Upper lobe of left lung (tissue), 4 donors: Measurements from ENCODE around the gene PNRC2.

Source experiments
- CTCF ChIP-seq, 6 experiments: fragments of 450-650 bp in 4 of 6; fragments of 200-600 bp in 2 of 6; sonication (generic) in 2 of 6; IDR thresholded peaks; one replicate each; pipeline ENCODE4 v1.5.1; 2016 to 2019; ENCODE audit warnings: antibody characterized with exemption in 6 of 6
- EP300 ChIP-seq, 4 donors: sonication (generic); formaldehyde crosslinking; IDR thresholded peaks; one replicate each; pipeline ENCODE4 v1.5.1; 2017; ENCODE audit warnings: antibody characterized with exemption in 4 of 4, control low read depth in 2 of 4

- TF ChIP-seq CTCF (IDR thresholded peaks at IDR 0.05), result no peak
- TF ChIP-seq EP300 (IDR thresholded peaks at IDR 0.05), result no peak
Measured at GRCh38 chr1:23960291-23961020, 828 bp downstream of the PNRC2 start.
